Kidney epithelial cell (primary cell): Measurements from ENCODE around the gene RHEBL1. TPM values are rescaled to one million over a fixed set of nuclear protein-coding genes. Genes with fewer than 3 reads are reported as not detected.

Experiments
- DNase-seq: peaks from one replicate; pipeline ENCODE4 v3.0.0-alpha.2; 2010; ENCODE audit warnings: low read depth
- H3K27me3 ChIP-seq: 2 replicates; pipeline ENCODE4 v1.6.0; 2011; ENCODE audit warnings: low read length; ENCODE audit not compliant: control insufficient read depth, insufficient read depth
- H3K36me3 ChIP-seq: 2 replicates; pipeline ENCODE4 v1.5.1; 2011; ENCODE audit warnings: low read length; ENCODE audit not compliant: control insufficient read depth, insufficient read depth
- H3K4me3 ChIP-seq: 2 replicates; pipeline ENCODE4 v1.5.1; 2011; ENCODE audit warnings: low read depth, mild to moderate bottlenecking, control low read depth, low read length
- total RNA-seq: library from RNA; depleted of rRNA; stranded (reverse); fragments of >200 nt; gene quantifications from 2 replicates; pipeline ENCODE4 v1.2.3, GENCODE V29; 2015
- TF ChIP-seq, protein P1 (sequence below): IDR thresholded peaks from 2 replicates; pipeline ENCODE4 v1.5.1; 2011; ENCODE audit warnings: mild to moderate bottlenecking, moderate library complexity, low read length, control low read depth, inconsistent platforms; ENCODE audit not compliant: insufficient read depth, poor library complexity, severe bottlenecking

RHEBL1 gene
- total RNA-seq, 1 donor from 2014 or later: 5.1 TPM

DNA sequence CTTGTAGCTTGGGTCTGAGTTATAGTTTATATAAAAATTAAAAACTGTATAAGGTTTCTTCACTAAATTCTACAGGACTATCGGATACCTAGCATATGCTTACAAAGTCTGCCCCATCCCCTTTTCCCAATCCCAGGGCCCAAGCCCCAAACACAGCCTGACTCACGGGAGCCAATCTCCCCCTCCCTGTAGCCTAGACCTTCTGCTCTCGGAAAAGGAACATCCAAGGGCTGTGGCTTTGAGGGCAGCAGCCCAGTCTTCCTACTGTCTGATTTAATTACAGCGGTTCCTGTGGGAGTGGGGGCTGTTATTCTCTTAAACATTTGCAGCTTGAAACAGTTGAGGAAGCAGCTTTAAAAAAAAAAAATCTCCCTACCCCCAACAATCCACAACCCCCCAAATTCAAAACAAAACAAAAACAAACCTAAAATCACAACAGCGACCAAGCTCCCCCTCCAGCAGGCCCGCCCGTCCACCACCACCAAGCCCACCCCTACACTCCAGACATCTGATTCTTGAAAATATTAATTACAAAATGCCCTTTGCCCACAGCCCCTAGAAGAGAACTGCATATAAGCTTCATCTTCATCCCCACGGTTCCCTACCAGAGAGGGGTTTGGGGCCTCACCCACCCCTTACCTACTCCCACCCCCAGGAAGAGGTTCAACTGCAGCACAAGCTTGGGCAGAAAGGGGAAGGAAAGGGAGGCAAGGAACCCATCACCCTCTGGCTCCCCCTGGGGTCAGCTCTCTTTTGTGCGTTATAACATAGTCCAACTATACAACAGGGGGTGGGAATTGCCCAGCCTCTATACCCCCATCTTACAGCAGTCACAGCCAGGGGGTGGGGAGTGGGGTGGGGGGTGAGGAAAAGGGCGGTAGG lies 50.1 kb downstream of the RHEBL1 start:
- DNase-seq: no peak
- Histone ChIP-seq H3K27me3 (no peaks in the 10 kb centered on the region), H3K4me3 (no peak overlapping the region), H3K36me3 (peaks cover 3% of the 10 kb centered on the region)
- TF ChIP-seq, protein P1, sequence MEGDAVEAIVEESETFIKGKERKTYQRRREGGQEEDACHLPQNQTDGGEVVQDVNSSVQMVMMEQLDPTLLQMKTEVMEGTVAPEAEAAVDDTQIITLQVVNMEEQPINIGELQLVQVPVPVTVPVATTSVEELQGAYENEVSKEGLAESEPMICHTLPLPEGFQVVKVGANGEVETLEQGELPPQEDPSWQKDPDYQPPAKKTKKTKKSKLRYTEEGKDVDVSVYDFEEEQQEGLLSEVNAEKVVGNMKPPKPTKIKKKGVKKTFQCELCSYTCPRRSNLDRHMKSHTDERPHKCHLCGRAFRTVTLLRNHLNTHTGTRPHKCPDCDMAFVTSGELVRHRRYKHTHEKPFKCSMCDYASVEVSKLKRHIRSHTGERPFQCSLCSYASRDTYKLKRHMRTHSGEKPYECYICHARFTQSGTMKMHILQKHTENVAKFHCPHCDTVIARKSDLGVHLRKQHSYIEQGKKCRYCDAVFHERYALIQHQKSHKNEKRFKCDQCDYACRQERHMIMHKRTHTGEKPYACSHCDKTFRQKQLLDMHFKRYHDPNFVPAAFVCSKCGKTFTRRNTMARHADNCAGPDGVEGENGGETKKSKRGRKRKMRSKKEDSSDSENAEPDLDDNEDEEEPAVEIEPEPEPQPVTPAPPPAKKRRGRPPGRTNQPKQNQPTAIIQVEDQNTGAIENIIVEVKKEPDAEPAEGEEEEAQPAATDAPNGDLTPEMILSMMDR: peak; percentile 55

DNA sequence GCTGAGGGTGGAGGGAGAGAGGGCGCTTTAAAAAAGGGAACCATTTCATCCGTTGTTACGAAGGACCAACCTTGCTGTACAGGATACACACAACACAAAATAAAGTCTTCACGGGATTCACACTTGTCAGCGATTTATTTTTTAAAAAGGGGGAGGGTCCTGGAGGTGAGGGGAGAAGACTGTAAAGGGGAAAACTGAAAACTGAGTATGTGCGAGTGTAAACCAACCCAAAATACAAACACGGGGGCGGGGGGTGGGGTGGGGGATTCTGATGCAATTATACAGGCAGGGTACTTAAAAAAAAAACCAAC lies 50.7 kb downstream of the RHEBL1 start:
- no peaks in the 10 kb centered on the region for H3K27me3 ChIP-seq
- H3K36me3 ChIP-seq: peaks cover 1% of the 10 kb centered on the region
- no peak for DNase-seq
- peak overlapping the region; percentile 83 for H3K4me3 ChIP-seq
- TF ChIP-seq, protein P1: no peak

DNA sequence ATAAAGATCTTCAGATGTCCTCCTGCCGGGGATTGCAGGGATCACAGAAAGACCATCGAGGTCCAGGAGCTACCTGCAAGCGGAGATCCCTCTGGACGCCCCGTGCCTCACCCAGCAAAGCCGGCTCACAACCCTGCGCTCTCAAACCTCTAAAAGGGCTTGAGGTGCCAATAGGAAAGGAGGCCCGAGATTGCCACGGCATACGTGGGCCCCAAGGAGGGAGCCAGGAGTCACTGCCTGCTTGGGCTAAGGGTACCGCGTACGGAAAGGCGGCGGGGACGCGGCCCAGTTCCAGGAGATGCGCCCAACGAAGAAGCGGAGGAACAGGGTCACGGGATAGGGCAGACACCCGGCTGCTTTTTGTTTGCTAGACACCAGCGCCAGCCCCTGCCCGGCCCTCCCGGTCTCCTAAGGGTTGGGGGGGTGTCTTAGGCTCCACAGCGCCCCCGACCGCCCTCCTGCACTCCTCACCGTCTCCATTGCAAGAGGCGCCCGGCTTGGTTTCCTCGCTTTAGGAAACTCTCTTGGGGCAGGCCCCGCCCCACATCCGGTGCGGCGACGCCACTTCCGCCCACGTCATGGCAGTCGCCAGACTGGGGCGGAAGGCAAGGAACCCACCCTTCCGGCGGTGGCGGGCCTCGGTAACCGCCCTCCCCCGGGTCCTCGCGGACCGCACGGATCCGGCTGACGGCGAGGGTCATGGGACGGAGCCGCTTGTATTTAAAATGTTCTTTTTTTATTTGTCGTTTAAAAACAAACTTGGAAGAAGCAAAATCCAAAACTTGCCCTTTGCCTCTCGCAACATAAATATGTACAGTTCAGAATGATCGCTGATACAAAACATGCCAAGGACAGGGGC lies 51.3 kb downstream of the RHEBL1 start, which contains the start of gene PRKAG1:
Gene PRKAG1, minus strand, starts transcription at position 516 of the 859 bp plus-strand sequence. Its CDS starts 36 bp downstream, at position 480.
- Histone ChIP-seq H3K36me3 (peaks cover 1% of the 10 kb centered on the region), H3K4me3 (peak within 1 kb of the TSS; percentile 83), H3K27me3 (no peaks in the 10 kb centered on the region)
- DNase-seq: peak; percentile 88
- TF ChIP-seq, protein P1: peak; percentile 68

DNA sequence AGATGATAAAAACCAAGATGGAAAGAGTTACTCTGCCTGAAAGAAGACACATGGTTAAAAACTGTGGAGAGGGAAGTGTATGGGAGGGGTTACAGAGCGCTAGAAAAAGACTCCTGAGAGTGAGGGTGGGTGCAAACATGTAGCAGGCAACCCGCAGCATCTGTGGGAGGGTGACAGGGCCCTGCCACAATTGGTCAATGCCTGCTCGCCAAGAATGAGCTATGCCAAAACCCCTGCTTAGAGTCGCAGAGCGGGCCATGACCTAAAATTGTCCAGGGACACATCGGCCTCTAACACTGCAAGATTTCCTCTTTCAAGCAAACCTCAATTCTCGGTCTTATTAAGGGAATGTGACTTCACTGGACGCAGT lies 51.9 kb downstream of the RHEBL1 start:
- Histone ChIP-seq H3K36me3 (peaks cover 1% of the 10 kb centered on the region), H3K4me3 (peak overlapping the region; percentile 83), H3K27me3 (no peaks in the 10 kb centered on the region)
- TF ChIP-seq, protein P1: no peak
- DNase-seq: no peak

DNA sequence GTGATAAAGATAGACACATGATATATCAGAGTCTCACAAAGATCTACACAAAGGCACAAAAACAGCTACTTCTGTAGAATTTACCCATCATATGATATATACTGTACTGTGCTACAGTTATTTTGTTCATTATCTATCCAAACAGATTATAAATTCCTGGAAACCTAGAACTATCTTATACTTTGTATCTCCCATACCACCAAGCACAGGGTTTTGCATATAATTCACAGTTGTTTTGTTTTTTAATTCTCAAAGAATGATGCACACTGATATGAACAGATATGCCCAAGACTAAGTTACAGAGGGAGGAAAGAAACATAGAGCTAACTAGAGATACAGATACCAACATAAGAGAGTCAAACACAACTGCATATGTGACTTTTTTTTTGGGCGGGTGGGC lies 54.6 kb downstream of the RHEBL1 start:
- no peak for DNase-seq
- no peaks in the 10 kb centered on the region for H3K36me3 ChIP-seq
- no peaks in the 10 kb centered on the region for H3K27me3 ChIP-seq
- no peak overlapping the region for H3K4me3 ChIP-seq
- TF ChIP-seq, protein P1: no peak

Other genes with a start within 250 kb of the RHEBL1 start
- gene DDX23, start 217.8 kb downstream of the RHEBL1 start, total RNA-seq: 64.1 and 65.1 TPM in 2 replicates
- gene RND1, start 204.1 kb downstream of the RHEBL1 start, total RNA-seq: 9.9 and 10.7 TPM in 2 replicates
- 12.4 and 14.8 TPM in 2 replicates for gene FKBP11, start 144.5 kb downstream of the RHEBL1 start, total RNA-seq
- gene ARF3, start 112.5 kb downstream of the RHEBL1 start, total RNA-seq: 77.9 and 101 TPM in 2 replicates
- gene WNT10B, start 98.2 kb downstream of the RHEBL1 start, total RNA-seq: not detected in 2 replicates
- not detected in 2 replicates for gene WNT1, start 91.7 kb downstream of the RHEBL1 start, total RNA-seq
- gene DDN, start 70.6 kb downstream of the RHEBL1 start, total RNA-seq: 0.13 and 0.34 TPM in 2 replicates
- gene PRKAG1, start 51.2 kb downstream of the RHEBL1 start, total RNA-seq: 57.0 and 68.5 TPM in 2 replicates
- gene KMT2D, start 9.2 kb downstream of the RHEBL1 start, total RNA-seq: 68.9 and 71.8 TPM in 2 replicates
- gene DHH, start 24.8 kb upstream of the RHEBL1 start, total RNA-seq: 0.04 TPM in 1 of 2 replicates, not detected in the other
- 67.9 and 74.3 TPM in 2 replicates for gene LMBR1L, start 40.9 kb upstream of the RHEBL1 start, total RNA-seq
- 739 and 794 TPM in 2 replicates for gene TUBA1B, start 61.4 kb upstream of the RHEBL1 start, total RNA-seq
- gene TUBA1A, start 119.1 kb upstream of the RHEBL1 start, total RNA-seq: 883 and 997 TPM in 2 replicates
- 544 and 682 TPM in 2 replicates for gene TUBA1C, start 195.1 kb upstream of the RHEBL1 start, total RNA-seq
- gene PRPH, start 225.2 kb upstream of the RHEBL1 start, total RNA-seq: 0.21 and 0.41 TPM in 2 replicates